GM12873 (cell line): ENCODE measurements around the gene SEMA7A.

ENCODE experiments used
- TF ChIP-seq, protein P1 (sequence below): IDR thresholded peaks from 2 replicates; pipeline ENCODE4 v1.5.1; 2012; ENCODE audit warnings: low read depth, mild to moderate bottlenecking, moderate library complexity, low read length, control low read depth; ENCODE audit not compliant: insufficient read depth; ENCODE audit errors: missing control alignments

SEMA7A gene

GRCh38 chr15:74396445-74397238 lies 37.1 kb downstream of the SEMA7A start:
- TF ChIP-seq, protein P1, sequence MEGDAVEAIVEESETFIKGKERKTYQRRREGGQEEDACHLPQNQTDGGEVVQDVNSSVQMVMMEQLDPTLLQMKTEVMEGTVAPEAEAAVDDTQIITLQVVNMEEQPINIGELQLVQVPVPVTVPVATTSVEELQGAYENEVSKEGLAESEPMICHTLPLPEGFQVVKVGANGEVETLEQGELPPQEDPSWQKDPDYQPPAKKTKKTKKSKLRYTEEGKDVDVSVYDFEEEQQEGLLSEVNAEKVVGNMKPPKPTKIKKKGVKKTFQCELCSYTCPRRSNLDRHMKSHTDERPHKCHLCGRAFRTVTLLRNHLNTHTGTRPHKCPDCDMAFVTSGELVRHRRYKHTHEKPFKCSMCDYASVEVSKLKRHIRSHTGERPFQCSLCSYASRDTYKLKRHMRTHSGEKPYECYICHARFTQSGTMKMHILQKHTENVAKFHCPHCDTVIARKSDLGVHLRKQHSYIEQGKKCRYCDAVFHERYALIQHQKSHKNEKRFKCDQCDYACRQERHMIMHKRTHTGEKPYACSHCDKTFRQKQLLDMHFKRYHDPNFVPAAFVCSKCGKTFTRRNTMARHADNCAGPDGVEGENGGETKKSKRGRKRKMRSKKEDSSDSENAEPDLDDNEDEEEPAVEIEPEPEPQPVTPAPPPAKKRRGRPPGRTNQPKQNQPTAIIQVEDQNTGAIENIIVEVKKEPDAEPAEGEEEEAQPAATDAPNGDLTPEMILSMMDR: peak; percentile 25

DNA sequence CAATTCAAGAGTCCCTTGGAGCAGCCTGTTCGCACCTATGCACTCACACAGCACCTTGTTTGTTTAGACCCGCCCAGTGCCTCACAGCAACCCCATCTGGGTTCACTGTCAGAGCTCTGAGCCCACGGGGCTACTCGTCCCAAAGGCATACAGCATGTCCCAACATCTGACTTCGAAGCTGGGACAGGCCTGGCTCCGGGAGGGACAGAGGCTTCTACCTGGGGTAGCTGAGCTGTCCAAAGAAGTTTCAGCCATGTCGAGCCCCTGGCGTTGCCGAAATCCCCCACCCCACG lies 37.7 kb downstream of the SEMA7A start:
- TF ChIP-seq, protein P1: no peak

GRCh38 chr15:74395319-74396145 lies 38.2 kb downstream of the SEMA7A start:
- TF ChIP-seq, protein P1: no peak

GRCh38 chr15:74394090-74394846 lies 39.5 kb downstream of the SEMA7A start:
- TF ChIP-seq, protein P1: no peak

DNA sequence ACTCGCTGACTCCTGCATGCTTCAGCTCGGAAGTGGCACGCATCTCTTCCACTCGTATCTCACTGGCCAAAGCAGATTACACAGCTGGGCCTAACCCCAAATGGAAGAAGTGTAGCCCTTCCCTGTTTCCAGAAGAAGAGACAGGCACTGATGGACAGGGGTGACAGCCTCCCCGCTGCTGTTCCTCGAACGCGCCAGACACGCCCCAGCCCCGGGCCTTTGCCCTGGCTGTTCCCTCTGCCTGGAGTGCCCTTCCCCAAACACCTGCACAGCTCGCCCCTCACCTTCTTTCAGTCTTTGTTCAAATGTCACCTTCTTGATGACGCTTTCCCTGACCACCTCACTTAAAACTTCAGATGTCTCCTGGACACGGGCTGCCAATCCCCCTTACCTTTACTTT lies 40.3 kb downstream of the SEMA7A start:
- TF ChIP-seq, protein P1: no peak

GRCh38 chr15:74392902-74393301 lies 40.9 kb downstream of the SEMA7A start:
- TF ChIP-seq, protein P1: no peak

DNA sequence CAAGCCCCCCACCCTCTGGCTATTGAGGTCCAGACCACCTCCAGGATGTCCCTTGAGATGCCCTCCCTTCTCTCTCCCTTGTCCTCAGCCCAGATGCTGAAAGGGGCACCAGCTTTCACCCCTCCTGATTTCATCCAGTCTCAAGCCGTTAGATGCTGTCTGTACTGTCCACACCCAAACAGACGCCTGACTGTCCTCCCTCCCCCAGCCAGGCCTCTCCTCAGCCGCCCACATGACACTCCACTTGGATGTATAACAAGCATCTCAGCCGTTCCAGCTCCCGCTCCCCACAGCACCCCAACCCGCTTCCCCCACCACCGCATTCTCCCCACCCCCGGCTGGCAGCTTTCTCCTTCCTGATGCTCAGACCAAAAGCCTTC lies 41.3 kb downstream of the SEMA7A start:
- TF ChIP-seq, protein P1: no peak
